Skeletal muscle satellite cell (primary cell): ENCODE results near the gene HABP2.

ENCODE experiments used
- H3K27me3 ChIP-seq: 2 replicates; pipeline ENCODE4 v1.7.0; 2013; ENCODE audit warnings: low read length; ENCODE audit not compliant: control insufficient read depth, insufficient read depth
- H3K36me3 ChIP-seq: 2 replicates; pipeline ENCODE4 v1.7.0; 2013; ENCODE audit warnings: mild to moderate bottlenecking, control low read depth, low read length; ENCODE audit not compliant: insufficient read depth
- H3K4me1 ChIP-seq: 2 replicates; pipeline ENCODE4 v1.7.0; 2013; ENCODE audit warnings: low read length; ENCODE audit not compliant: control insufficient read depth, insufficient read depth
- H3K4me2 ChIP-seq: 2 replicates; pipeline ENCODE4 v1.7.0; 2013; ENCODE audit warnings: mild to moderate bottlenecking, low read length
- H3K4me3 ChIP-seq: 2 replicates; pipeline ENCODE4 v1.7.0; 2013; ENCODE audit warnings: low read length
- H3K9ac ChIP-seq: 2 replicates; pipeline ENCODE4 v1.7.0; 2013; ENCODE audit warnings: mild to moderate bottlenecking, low read depth, low read length, moderate library complexity
- H3K9me3 ChIP-seq: replicated peaks from 2 replicates; pipeline ENCODE4 v1.7.0; 2013; ENCODE audit warnings: mild to moderate bottlenecking, control low read depth, low read length

HABP2 gene

DNA sequence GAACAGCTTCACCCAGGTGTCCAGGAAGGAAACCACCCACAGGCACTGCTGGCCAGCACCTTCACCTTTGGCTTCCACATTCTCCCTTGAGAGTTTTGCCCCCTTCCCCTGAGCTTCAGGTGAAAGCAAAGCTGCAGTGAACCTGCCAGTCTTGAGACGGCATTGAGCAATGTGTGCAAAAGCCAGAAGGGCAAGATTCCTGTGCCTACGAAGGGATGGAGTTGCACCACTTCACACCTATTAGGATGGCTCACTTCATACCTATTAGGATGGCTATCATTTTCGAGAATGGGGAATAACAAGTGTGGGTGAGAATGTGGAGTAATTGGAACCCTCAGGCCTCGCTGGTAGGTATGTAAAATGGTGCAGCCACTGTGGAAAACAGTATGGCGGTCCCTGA lies 7.2 kb downstream of the HABP2 start:
- no peaks in the 10 kb centered on the region for H3K4me1 ChIP-seq
- H3K27me3 ChIP-seq = peaks cover 2% of the 10 kb centered on the region
- no peak overlapping the region for H3K9ac ChIP-seq
- H3K4me2 ChIP-seq = no peak overlapping the region
- H3K36me3 ChIP-seq = no peaks in the 10 kb centered on the region
- H3K4me3 ChIP-seq = no peak overlapping the region
- no peaks in the 10 kb centered on the region for H3K9me3 ChIP-seq

DNA sequence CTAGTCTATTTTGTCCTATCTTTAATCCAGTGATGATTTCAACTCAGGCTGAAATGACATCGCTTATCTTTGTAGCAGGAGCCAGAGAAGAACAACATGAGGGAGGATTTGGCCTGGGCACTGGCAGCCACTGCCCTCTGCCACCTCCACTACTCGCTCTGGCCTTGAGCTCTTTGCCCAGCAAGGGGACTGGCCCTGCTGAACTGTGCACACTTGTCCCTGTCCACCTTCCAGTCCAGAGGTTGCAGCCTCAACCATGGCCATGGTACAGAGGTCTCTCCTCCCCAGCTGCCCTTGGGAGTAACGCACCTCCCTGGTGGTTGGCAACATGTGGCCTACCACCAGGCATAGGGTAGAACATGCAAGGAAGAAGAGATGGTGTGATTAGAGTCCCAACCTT lies 8.4 kb downstream of the HABP2 start:
- Histone ChIP-seq H3K9me3 (no peaks in the 10 kb centered on the region), H3K9ac (no peak overlapping the region), H3K4me1 (no peaks in the 10 kb centered on the region), H3K4me3 (no peak overlapping the region), H3K36me3 (no peaks in the 10 kb centered on the region), H3K27me3 (peaks cover 2% of the 10 kb centered on the region), H3K4me2 (no peak overlapping the region)

DNA sequence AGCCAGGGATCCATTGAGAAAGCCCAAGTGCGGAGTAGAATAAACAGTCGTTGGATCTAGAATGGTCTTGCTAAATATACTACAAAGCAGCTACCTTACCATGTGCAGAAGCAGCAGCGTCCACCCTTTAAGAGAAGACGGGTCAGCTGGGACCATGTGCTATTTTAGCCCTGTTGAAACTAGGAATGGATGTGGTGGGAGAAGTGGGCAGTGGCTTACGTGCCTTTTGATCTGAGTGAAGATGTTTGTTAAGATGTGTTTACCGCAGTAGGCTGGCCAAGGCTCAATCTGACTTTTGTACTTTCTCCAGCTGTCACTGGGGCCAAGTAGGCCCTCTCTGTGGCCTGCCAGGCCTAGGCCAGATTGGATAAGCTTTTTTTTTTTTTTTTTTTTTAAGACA lies 9.2 kb downstream of the HABP2 start:
- Histone ChIP-seq H3K27me3 (peaks cover 2% of the 10 kb centered on the region), H3K9ac (no peak overlapping the region), H3K4me1 (no peaks in the 10 kb centered on the region), H3K36me3 (no peaks in the 10 kb centered on the region), H3K4me3 (no peak overlapping the region), H3K4me2 (no peak overlapping the region), H3K9me3 (no peaks in the 10 kb centered on the region)

DNA sequence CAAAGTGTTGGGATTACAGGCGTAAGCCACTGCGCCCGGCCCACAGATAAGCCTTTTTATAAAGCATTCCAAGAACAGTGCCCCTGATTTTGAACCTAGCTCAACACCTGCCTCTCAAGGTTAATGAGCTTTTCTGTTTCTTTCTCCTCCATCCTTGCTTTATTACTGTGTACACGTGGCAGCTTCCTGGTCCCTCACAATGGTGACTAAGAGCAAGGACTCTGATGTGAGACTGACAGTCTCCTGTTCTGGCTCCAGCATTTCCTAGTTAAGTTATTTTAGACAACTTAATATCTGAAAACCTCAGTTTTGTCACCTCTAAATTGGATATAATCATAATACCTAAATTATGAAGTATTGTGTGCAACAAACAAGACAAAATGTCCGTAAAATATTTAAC lies 9.9 kb downstream of the HABP2 start:
- Histone ChIP-seq H3K4me3 (no peak overlapping the region), H3K9me3 (no peaks in the 10 kb centered on the region), H3K27me3 (peaks cover 2% of the 10 kb centered on the region), H3K9ac (no peak overlapping the region), H3K4me2 (peak overlapping the region; percentile 92), H3K36me3 (no peaks in the 10 kb centered on the region), H3K4me1 (no peaks in the 10 kb centered on the region)

DNA sequence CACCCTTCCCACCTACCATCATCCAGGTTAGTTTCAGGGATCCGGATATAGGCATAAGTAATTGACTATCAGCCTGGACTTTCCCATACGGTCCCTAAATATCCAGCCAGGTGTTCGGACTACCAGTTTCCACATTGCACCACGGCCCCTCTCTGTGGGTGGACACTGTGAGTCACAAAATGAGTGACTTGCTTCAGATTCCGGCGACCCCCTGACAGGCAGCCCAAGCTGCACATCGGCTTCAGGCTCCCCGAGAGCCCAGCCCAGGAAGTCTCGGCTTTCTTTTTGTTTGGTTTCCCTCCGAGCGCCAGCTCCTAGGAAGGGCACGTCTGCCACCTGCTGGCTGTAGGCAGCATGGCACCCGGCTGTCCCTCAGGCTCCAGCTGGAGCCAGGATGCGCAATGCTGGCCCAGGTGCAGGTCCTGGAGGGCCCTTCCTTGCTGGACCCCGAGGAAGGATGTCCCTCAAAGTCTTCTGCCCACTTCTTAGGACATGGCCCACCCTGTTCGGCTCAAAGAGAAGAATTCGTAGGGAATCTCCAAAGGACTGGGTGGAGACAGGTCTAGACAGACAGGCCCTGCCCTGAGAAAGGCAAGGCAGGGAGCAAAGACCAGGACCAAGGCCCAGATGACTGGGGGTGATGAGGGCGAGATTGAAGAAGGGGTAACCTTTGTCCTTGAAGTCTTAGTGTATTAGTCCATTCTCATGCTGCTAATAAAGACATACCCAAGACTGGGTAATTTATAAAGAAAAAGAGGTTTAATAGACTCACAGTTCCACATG lies 10.6 kb downstream of the HABP2 start:
- Histone ChIP-seq H3K9ac (peak overlapping the region; percentile 44), H3K4me3 (peak overlapping the region; percentile 76), H3K4me2 (peak overlapping the region; percentile 92), H3K4me1 (no peaks in the 10 kb centered on the region), H3K27me3 (peaks cover 2% of the 10 kb centered on the region), H3K36me3 (no peaks in the 10 kb centered on the region), H3K9me3 (no peaks in the 10 kb centered on the region)

DNA sequence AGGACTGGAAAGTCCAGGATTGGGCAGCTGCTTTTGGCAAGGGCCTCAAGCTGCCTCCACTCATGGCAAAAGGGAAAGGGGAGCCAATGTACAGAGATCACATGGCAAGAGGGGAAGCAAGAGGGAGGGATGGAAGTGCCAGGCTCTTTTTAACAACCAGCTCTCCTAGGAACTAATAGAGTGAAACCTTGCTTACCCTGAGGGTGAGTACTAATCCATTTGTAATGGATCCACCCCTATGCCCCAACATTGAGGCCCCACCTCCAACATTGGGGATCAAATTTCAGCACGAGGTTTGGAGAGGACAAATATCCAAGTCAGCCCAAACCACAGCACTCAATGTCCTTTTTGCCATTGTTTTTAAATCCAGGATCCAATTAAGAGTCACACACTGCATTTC lies 12.5 kb downstream of the HABP2 start:
- Histone ChIP-seq H3K9me3 (no peaks in the 10 kb centered on the region), H3K4me2 (no peak overlapping the region), H3K4me3 (no peak overlapping the region), H3K36me3 (no peaks in the 10 kb centered on the region), H3K4me1 (no peaks in the 10 kb centered on the region), H3K27me3 (peaks cover under 1% of the 10 kb centered on the region), H3K9ac (no peak overlapping the region)

DNA sequence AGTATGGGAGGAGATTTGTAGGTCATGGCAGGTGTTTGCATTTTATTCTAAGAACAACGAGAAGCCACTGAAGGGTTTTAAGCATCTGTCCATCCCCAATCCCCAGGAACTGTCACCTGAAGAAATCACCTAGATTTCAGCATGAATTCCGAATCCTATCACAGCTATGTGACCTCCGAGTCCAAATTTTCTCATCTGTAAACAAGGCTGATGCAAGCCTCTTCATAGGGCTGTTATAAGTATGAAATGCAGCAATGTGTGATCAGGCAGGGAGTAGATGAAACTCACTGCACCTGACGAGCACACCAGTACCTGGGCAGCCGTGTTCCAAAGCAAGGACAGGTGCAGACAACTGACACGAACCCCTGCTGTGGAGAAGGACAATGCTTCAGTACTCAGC lies 14.0 kb downstream of the HABP2 start:
- no peaks in the 10 kb centered on the region for H3K9me3 ChIP-seq
- no peak overlapping the region for H3K4me2 ChIP-seq
- no peak overlapping the region for H3K4me3 ChIP-seq

DNA sequence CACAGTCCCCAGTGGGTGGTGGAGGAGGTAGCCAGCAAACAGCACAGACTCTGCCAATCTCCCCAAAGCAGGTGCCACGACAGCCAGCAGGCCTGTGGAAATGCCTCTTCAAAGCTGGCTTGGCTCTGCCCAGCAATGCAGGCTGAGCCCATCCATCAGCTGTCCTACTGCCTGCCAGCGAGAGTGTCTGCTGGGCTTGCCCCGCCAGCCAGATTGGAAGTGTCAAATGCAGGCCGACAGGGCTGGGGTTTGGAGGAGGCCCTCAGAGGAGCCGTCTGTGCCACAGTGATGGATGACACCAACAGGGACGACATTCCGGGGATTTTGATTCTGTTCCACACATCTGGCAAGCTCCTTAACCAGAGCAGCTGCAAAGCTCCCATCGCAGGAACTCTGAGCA lies 16.7 kb downstream of the HABP2 start:
- no peaks in the 10 kb centered on the region for H3K36me3 ChIP-seq

More for the DNA sequence above, 14.0 kb downstream of the HABP2 start:
- no peaks in the 10 kb centered on the region for H3K36me3 ChIP-seq
- no peaks in the 10 kb centered on the region for H3K4me1 ChIP-seq
- H3K9ac ChIP-seq = no peak overlapping the region
- H3K27me3 ChIP-seq = no peaks in the 10 kb centered on the region

DNA sequence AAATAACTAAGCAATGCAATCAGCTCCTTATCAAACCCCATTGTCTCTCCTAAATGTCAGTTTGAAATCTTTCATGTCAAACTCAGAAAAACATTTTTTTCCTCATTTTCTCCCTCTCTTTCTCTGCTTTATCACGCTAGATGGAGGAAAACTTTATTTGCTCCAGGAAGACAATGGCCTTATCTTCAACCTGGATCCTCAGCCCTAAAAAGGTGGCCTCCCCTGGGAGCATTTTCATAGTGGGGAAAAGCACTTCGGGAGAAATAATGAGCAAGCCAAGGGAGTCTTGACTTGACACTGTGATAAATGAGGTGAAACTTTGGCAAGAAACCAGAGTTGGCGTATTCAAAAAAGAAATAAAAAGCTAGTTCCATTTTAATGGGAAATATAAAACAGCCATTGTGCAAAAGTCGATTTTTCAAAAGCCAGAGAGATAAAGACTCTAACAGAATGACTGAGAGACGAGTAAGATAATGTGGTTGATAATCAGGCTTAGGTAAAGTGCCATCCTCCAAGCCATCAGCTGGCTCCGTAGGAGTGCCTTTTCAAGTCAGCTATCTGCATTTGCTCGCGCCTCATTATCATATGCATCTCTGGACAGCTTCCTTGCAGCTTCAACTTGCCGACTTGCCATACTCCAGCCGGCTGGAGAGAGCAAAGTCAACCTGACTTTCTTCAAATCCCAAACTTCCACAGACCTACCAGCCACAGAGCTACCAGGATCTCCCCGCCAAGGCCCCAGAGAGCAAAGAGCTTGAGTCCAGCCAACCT lies 19.9 kb downstream of the HABP2 start:
- H3K4me1 ChIP-seq = no peaks in the 10 kb centered on the region
- no peaks in the 10 kb centered on the region for H3K36me3 ChIP-seq
- H3K27me3 ChIP-seq = no peaks in the 10 kb centered on the region
- H3K9ac ChIP-seq = no peak overlapping the region
- no peak overlapping the region for H3K4me2 ChIP-seq
- H3K4me3 ChIP-seq = no peak overlapping the region
- no peaks in the 10 kb centered on the region for H3K9me3 ChIP-seq

More for the DNA sequence above, 16.7 kb downstream of the HABP2 start:
- Histone ChIP-seq H3K4me2 (no peak overlapping the region), H3K4me3 (no peak overlapping the region), H3K27me3 (no peaks in the 10 kb centered on the region), H3K9ac (no peak overlapping the region), H3K4me1 (no peaks in the 10 kb centered on the region), H3K9me3 (no peaks in the 10 kb centered on the region)

DNA sequence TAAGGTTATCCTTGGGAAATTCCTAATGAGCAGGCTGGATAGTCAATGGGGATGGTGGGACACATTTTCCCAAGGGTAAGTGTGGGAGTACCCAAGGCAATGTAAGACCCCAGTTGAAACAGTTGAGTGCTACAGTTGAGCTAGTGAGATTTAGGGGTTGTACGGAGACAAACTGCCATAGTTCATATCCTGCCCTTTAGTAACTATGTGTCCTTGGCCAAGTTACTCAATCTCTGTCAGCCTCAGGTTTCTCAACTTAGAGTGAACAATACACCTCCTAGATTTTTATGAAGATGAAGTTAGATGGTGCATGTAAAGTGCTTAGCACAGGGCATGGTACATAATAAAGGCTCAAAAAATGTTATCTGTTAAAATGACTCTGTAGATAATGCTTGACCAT lies 20.5 kb downstream of the HABP2 start:
- Histone ChIP-seq H3K9me3 (no peaks in the 10 kb centered on the region), H3K36me3 (no peaks in the 10 kb centered on the region), H3K4me3 (no peak overlapping the region), H3K9ac (no peak overlapping the region), H3K4me2 (no peak overlapping the region), H3K27me3 (no peaks in the 10 kb centered on the region), H3K4me1 (no peaks in the 10 kb centered on the region)

DNA sequence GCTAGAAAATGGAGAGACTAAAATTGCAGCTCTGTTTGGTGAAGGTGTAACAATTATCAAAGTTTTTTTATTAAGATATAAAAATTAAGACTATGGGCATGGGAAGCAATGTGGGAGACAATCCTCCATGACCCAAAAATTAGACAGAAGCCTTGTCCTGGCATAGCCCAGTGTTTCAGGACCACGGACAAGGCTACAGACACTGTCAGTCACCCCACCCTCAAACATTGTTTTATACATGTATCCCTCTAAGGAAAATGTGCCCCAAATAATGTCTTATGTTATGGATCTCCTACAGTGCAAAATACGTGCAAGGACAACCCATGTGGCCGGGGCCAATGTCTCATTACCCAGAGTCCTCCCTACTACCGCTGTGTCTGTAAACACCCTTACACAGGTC lies 24.0 kb downstream of the HABP2 start:
- H3K9ac ChIP-seq = no peak overlapping the region

DNA sequence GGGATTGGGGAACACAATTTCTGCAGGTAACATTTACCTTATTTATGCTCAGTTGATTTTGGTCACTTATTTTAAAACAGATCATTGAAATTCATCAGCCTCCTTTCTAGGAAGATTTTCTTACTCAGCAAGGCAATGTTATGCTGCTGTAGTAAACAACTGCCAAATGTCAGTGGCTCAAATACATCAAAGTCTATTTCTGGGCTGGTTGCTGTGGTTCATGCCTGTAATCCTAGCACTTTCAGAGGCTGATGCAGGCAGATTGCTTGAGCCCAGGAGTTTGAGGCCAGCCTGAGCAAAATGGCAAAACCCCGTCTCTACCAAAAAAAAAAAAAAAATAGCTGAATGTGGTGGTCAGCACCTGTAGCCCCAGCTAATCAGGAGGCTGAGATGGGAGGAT lies 25.9 kb downstream of the HABP2 start:
- Histone ChIP-seq H3K9me3 (no peaks in the 10 kb centered on the region), H3K36me3 (no peaks in the 10 kb centered on the region), H3K27me3 (no peaks in the 10 kb centered on the region), H3K4me1 (no peaks in the 10 kb centered on the region), H3K9ac (no peak overlapping the region), H3K4me3 (no peak overlapping the region), H3K4me2 (no peak overlapping the region)

More for the DNA sequence above, 24.0 kb downstream of the HABP2 start:
- Histone ChIP-seq H3K9me3 (no peaks in the 10 kb centered on the region), H3K4me1 (no peaks in the 10 kb centered on the region), H3K4me3 (no peak overlapping the region), H3K36me3 (no peaks in the 10 kb centered on the region), H3K27me3 (no peaks in the 10 kb centered on the region), H3K4me2 (no peak overlapping the region)
